ENCODE data around the gene SSC5D. TPM values are rescaled to one million over a fixed set of nuclear protein-coding genes. Genes with fewer than 3 reads are reported as not detected.

The SSC5D gene
- total RNA-seq, 2 experiments from 2014 or later: 0.42 to 1.3 TPM

GRCh38 chr19:55546822-55547614 lies 58.8 kb downstream of the SSC5D start:
- DNase-seq (no peak), ATAC-seq (ENCODE audit: poor library complexity) (no peak)
- Mint-ChIP-seq H3K4me3 (no peak overlapping the region), H3K9me3 (no peaks in the 10 kb centered on the region), H3K27me3 (peaks cover 32% of the 10 kb centered on the region), H3K27ac (no peak overlapping the region), H3K36me3 (ENCODE audit: low read depth) (no peaks in the 10 kb centered on the region), H3K4me1 (ENCODE audit: low read depth) (no peaks in the 10 kb centered on the region)
- TF ChIP-seq CTCF (IDR thresholded peaks at IDR 0.05): no peak
- ChIA-PET POLR2A (no interaction called here), CTCF (no interaction called here)
- H3K4me1 ChIP-seq (ENCODE audit: insufficient read depth, low read length): no peaks in the 10 kb centered on the region
- no peak overlapping the region for H3K27ac ChIP-seq (ENCODE audit: low read depth in 1 of 2, low read length in 2 of 2)
- H3K36me3 ChIP-seq (ENCODE audit: insufficient read depth, low read length): no peaks in the 10 kb centered on the region
- no peak overlapping the region for H3K4me3 ChIP-seq (ENCODE audit: low read length)
- intact Hi-C loops (cut with DNase I, micrococcal nuclease): no loop called here
- H3K9me3 ChIP-seq (ENCODE audit: control insufficient read depth in 1 of 2, insufficient read depth in 1 of 2, low read length in 2 of 2): peaks cover 0 to 10% of the 10 kb centered on the region in 2 experiments
- peaks cover 12 to 16% of the 10 kb centered on the region in 2 experiments for H3K27me3 ChIP-seq (ENCODE audit: control insufficient read depth in 1 of 2, insufficient read depth in 2 of 2, low read length in 2 of 2)

GRCh38 chr19:55549500-55550320 lies 61.5 kb downstream of the SSC5D start:
- Mint-ChIP-seq H3K4me1 (ENCODE audit: low read depth) (no peaks in the 10 kb centered on the region), H3K4me3 (no peak overlapping the region), H3K27ac (no peak overlapping the region), H3K27me3 (peaks cover 29% of the 10 kb centered on the region), H3K9me3 (no peaks in the 10 kb centered on the region), H3K36me3 (ENCODE audit: low read depth) (no peaks in the 10 kb centered on the region)
- Histone ChIP-seq H3K36me3 (ENCODE audit: insufficient read depth, low read length) (no peaks in the 10 kb centered on the region), H3K27me3 (ENCODE audit: control insufficient read depth in 1 of 2, insufficient read depth in 2 of 2, low read length in 2 of 2) (peaks cover 12 to 16% of the 10 kb centered on the region in 2 experiments), H3K4me1 (ENCODE audit: insufficient read depth, low read length) (no peaks in the 10 kb centered on the region), H3K27ac (ENCODE audit: low read depth in 1 of 2, low read length in 2 of 2) (no peak overlapping the region), H3K9me3 (ENCODE audit: control insufficient read depth in 1 of 2, insufficient read depth in 1 of 2, low read length in 2 of 2) (peaks cover 0 to 7% of the 10 kb centered on the region in 2 experiments), H3K4me3 (ENCODE audit: low read length) (no peak overlapping the region)
- ChIA-PET POLR2A (no interaction called here), CTCF (interaction anchor here (0.7 kb wide), 1 partner anchor 154 kb away, joined by 4 read pairs; no protein-coding TSS in a partner anchor)
- no peak for TF ChIP-seq CTCF (IDR thresholded peaks at IDR 0.05)
- ATAC-seq (ENCODE audit: poor library complexity) (no peak), DNase-seq (no peak)
- intact Hi-C loops (cut with DNase I, micrococcal nuclease): no loop called here

GRCh38 chr19:55550321-55550650 lies 62.0 kb downstream of the SSC5D start:
- Histone ChIP-seq H3K36me3 (ENCODE audit: insufficient read depth, low read length) (no peaks in the 10 kb centered on the region), H3K27ac (ENCODE audit: low read depth in 1 of 2, low read length in 2 of 2) (no peak overlapping the region), H3K9me3 (ENCODE audit: control insufficient read depth in 1 of 2, insufficient read depth in 1 of 2, low read length in 2 of 2) (peaks cover 0 to 6% of the 10 kb centered on the region in 2 experiments), H3K27me3 (ENCODE audit: control insufficient read depth in 1 of 2, insufficient read depth in 2 of 2, low read length in 2 of 2) (peaks cover 12 to 14% of the 10 kb centered on the region in 2 experiments), H3K4me3 (ENCODE audit: low read length) (no peak overlapping the region), H3K4me1 (ENCODE audit: insufficient read depth, low read length) (no peaks in the 10 kb centered on the region)
- CTCF ChIA-PET: no interaction called here
- intact Hi-C loops (cut with DNase I, micrococcal nuclease): no loop called here
- H3K27ac Mint-ChIP-seq: no peak overlapping the region
- no peaks in the 10 kb centered on the region for H3K36me3 Mint-ChIP-seq (ENCODE audit: low read depth)
- no peaks in the 10 kb centered on the region for H3K4me1 Mint-ChIP-seq (ENCODE audit: low read depth)
- no peak overlapping the region for H3K4me3 Mint-ChIP-seq
- H3K27me3 Mint-ChIP-seq: peaks cover 29% of the 10 kb centered on the region
- POLR2A ChIA-PET: no interaction called here
- ATAC-seq (ENCODE audit: poor library complexity): no peak
- TF ChIP-seq CTCF (IDR thresholded peaks at IDR 0.05): no peak
- no peak for DNase-seq
- no peaks in the 10 kb centered on the region for H3K9me3 Mint-ChIP-seq

Data from CD4-positive, alpha-beta T cell (primary cell).